Measurements from ENCODE around the gene OR52K2. TPM values are rescaled to one million over a fixed set of nuclear protein-coding genes. Genes with fewer than 3 reads are reported as not detected.
"Not testable (repeated sequence)": the region's sequence is repeated elsewhere in the genome, so short reads cannot be mapped to it uniquely, and the experiment has no call there.

Gene OR52K2
- polyA plus RNA-seq (2013, experiment 1 of 2): not detected
- polyA plus RNA-seq (2013, experiment 2 of 2): not detected

- Histone ChIP-seq H2BK15ac (ENCODE audit: low read depth, poor library complexity, severe bottlenecking) (no peak within 1 kb of the TSS), H3K9ac (ENCODE audit: low read length) (no peak within 1 kb of the TSS), H2BK12ac (ENCODE audit: low read length in 2 of 2) (no peak within 1 kb of the TSS), H3K4ac (ENCODE audit: low read depth in 1 of 2, low read length in 2 of 2) (no peak within 1 kb of the TSS), H3K18ac (ENCODE audit: low read depth in 1 of 2, low read length in 2 of 2) (no peak within 1 kb of the TSS), H2BK120ac (ENCODE audit: low read depth, low read length) (no peak within 1 kb of the TSS), H3K4me1 (ENCODE audit: control insufficient read depth, insufficient read depth, low read depth, low read length) (no peaks in the 10 kb centered on the region), H3K4me3 (ENCODE audit: insufficient read depth in 1 of 2, low read depth in 1 of 2, low read length in 2 of 2) (no peak within 1 kb of the TSS), H2BK5ac (ENCODE audit: low read depth, low read length, poor library complexity, severe bottlenecking) (no peak within 1 kb of the TSS), H2AK5ac (ENCODE audit: low read length, severe bottlenecking) (no peak within 1 kb of the TSS), H3K79me1 (replicated peaks; ENCODE audit: low read length, poor library complexity, severe bottlenecking) (no peaks in the 10 kb centered on the region), H4K8ac (ENCODE audit: low read length) (no peak within 1 kb of the TSS), H3K9me3 (ENCODE audit: control insufficient read depth, low read length) (peaks cover under 1% of the 10 kb centered on the region), H3K4me2 (ENCODE audit: low read length, poor library complexity, severe bottlenecking) (no peak within 1 kb of the TSS), H3K27me3 (ENCODE audit: control insufficient read depth in 1 of 2, insufficient read depth in 1 of 2, low read length in 2 of 2) (no peaks in the 10 kb centered on the region), H3K14ac (ENCODE audit: low read length in 2 of 2) (no peak within 1 kb of the TSS), H4K91ac (ENCODE audit: low read length) (no peak within 1 kb of the TSS), H3K36me3 (ENCODE audit: control insufficient read depth in 1 of 2, insufficient read depth in 2 of 2, low read depth in 1 of 2, low read length in 2 of 2) (no peaks in the 10 kb centered on the region), H3K23ac (ENCODE audit: low read length in 2 of 2) (no peak within 1 kb of the TSS), H3K27ac (ENCODE audit: low read length, poor library complexity, severe bottlenecking) (no peak within 1 kb of the TSS), H2AFZ (ENCODE audit: low read depth, low read length) (no peak within 1 kb of the TSS)
- DNase-seq: no peak
Measured at GRCh38 chr11:4448995-4449394, at the start of gene OR52K2. OR52K2 (plus strand) TSS chr11:4449295; CDS start chr11:4449340, 45 bp downstream.

GRCh38 chr11:4406206-4406605 is 42.9 kb upstream of the OR52K2 start:
- H3K18ac ChIP-seq (ENCODE audit: low read depth in 1 of 2, low read length in 2 of 2); H3K23ac ChIP-seq (ENCODE audit: low read length in 2 of 2); H2AFZ ChIP-seq (ENCODE audit: low read depth, low read length); H2BK12ac ChIP-seq (ENCODE audit: low read length in 2 of 2); H3K14ac ChIP-seq (ENCODE audit: low read length in 2 of 2); H3K4me3 ChIP-seq (ENCODE audit: insufficient read depth in 1 of 2, low read depth in 1 of 2, low read length in 2 of 2); H3K4me2 ChIP-seq (ENCODE audit: low read length, poor library complexity, severe bottlenecking); H3K4me1 ChIP-seq (ENCODE audit: control insufficient read depth, insufficient read depth, low read depth, low read length); H4K91ac ChIP-seq (ENCODE audit: low read length); H3K36me3 ChIP-seq (ENCODE audit: control insufficient read depth in 1 of 2, insufficient read depth in 2 of 2, low read depth in 1 of 2, low read length in 2 of 2); H4K8ac ChIP-seq (ENCODE audit: low read length); H3K4ac ChIP-seq (ENCODE audit: low read depth in 1 of 2, low read length in 2 of 2); H3K9ac ChIP-seq (ENCODE audit: low read length); H2BK120ac ChIP-seq (ENCODE audit: low read depth, low read length); H2BK5ac ChIP-seq (ENCODE audit: low read depth, low read length, poor library complexity, severe bottlenecking); H3K27ac ChIP-seq (ENCODE audit: low read length, poor library complexity, severe bottlenecking); DNase-seq; H2BK15ac ChIP-seq (ENCODE audit: low read depth, poor library complexity, severe bottlenecking); H3K9me3 ChIP-seq (ENCODE audit: control insufficient read depth, low read length); H2AK5ac ChIP-seq (ENCODE audit: low read length, severe bottlenecking); H3K27me3 ChIP-seq (ENCODE audit: control insufficient read depth in 1 of 2, insufficient read depth in 1 of 2, low read length in 2 of 2); H3K79me1 ChIP-seq (replicated peaks; ENCODE audit: low read length, poor library complexity, severe bottlenecking): not testable (repeated sequence)
- WGBS: 71% methylated on average over 2 of the region's 6 CpGs

GRCh38 chr11:4416306-4416705 is 32.8 kb upstream of the OR52K2 start:
- H3K4ac ChIP-seq (ENCODE audit: low read depth in 1 of 2, low read length in 2 of 2): no peak overlapping the region
- H3K27me3 ChIP-seq (ENCODE audit: control insufficient read depth in 1 of 2, insufficient read depth in 1 of 2, low read length in 2 of 2): no peaks in the 10 kb centered on the region
- H3K4me2 ChIP-seq (ENCODE audit: low read length, poor library complexity, severe bottlenecking): no peak overlapping the region
- DNase-seq: no peak
- H4K8ac ChIP-seq (ENCODE audit: low read length): no peak overlapping the region
- H3K36me3 ChIP-seq (ENCODE audit: control insufficient read depth in 1 of 2, insufficient read depth in 2 of 2, low read depth in 1 of 2, low read length in 2 of 2): no peaks in the 10 kb centered on the region
- no peaks in the 10 kb centered on the region for H3K79me1 ChIP-seq (replicated peaks; ENCODE audit: low read length, poor library complexity, severe bottlenecking)
- H3K9me3 ChIP-seq (ENCODE audit: control insufficient read depth, low read length): no peaks in the 10 kb centered on the region
- no peak overlapping the region for H3K9ac ChIP-seq (ENCODE audit: low read length)
- H2BK5ac ChIP-seq (ENCODE audit: low read depth, low read length, poor library complexity, severe bottlenecking): no peak overlapping the region
- H3K27ac ChIP-seq (ENCODE audit: low read length, poor library complexity, severe bottlenecking): no peak overlapping the region
- H2BK15ac ChIP-seq (ENCODE audit: low read depth, poor library complexity, severe bottlenecking): no peak overlapping the region
- H3K23ac ChIP-seq (ENCODE audit: low read length in 2 of 2): no peak overlapping the region
- H3K4me1 ChIP-seq (ENCODE audit: control insufficient read depth, insufficient read depth, low read depth, low read length): no peaks in the 10 kb centered on the region
- no peak overlapping the region for H2AK5ac ChIP-seq (ENCODE audit: low read length, severe bottlenecking)
- H3K14ac ChIP-seq (ENCODE audit: low read length in 2 of 2): no peak overlapping the region
- H4K91ac ChIP-seq (ENCODE audit: low read length): no peak overlapping the region
- H3K18ac ChIP-seq (ENCODE audit: low read depth in 1 of 2, low read length in 2 of 2): no peak overlapping the region
- 47% methylated on average over 1 of the region's 1 CpG for WGBS
- H2AFZ ChIP-seq (ENCODE audit: low read depth, low read length): no peak overlapping the region
- H2BK12ac ChIP-seq (ENCODE audit: low read length in 2 of 2): no peak overlapping the region
- no peak overlapping the region for H3K4me3 ChIP-seq (ENCODE audit: insufficient read depth in 1 of 2, low read depth in 1 of 2, low read length in 2 of 2)
- H2BK120ac ChIP-seq (ENCODE audit: low read depth, low read length): no peak overlapping the region

GRCh38 chr11:4416816-4417215 is 32.3 kb upstream of the OR52K2 start:
- no peak overlapping the region for H3K4me3 ChIP-seq (ENCODE audit: insufficient read depth in 1 of 2, low read depth in 1 of 2, low read length in 2 of 2)
- no peak overlapping the region for H3K9ac ChIP-seq (ENCODE audit: low read length)
- H2BK12ac ChIP-seq (ENCODE audit: low read length in 2 of 2): no peak overlapping the region
- 57% methylated on average over 1 of the region's 1 CpG for WGBS
- H2AFZ ChIP-seq (ENCODE audit: low read depth, low read length): no peak overlapping the region
- H4K8ac ChIP-seq (ENCODE audit: low read length): no peak overlapping the region
- no peak overlapping the region for H3K23ac ChIP-seq (ENCODE audit: low read length in 2 of 2)
- H2BK120ac ChIP-seq (ENCODE audit: low read depth, low read length): no peak overlapping the region
- H4K91ac ChIP-seq (ENCODE audit: low read length): no peak overlapping the region
- H3K36me3 ChIP-seq (ENCODE audit: control insufficient read depth in 1 of 2, insufficient read depth in 2 of 2, low read depth in 1 of 2, low read length in 2 of 2): no peaks in the 10 kb centered on the region
- H2BK15ac ChIP-seq (ENCODE audit: low read depth, poor library complexity, severe bottlenecking): no peak overlapping the region
- H2BK5ac ChIP-seq (ENCODE audit: low read depth, low read length, poor library complexity, severe bottlenecking): no peak overlapping the region
- no peaks in the 10 kb centered on the region for H3K4me1 ChIP-seq (ENCODE audit: control insufficient read depth, insufficient read depth, low read depth, low read length)
- H3K4me2 ChIP-seq (ENCODE audit: low read length, poor library complexity, severe bottlenecking): no peak overlapping the region
- no peak overlapping the region for H3K4ac ChIP-seq (ENCODE audit: low read depth in 1 of 2, low read length in 2 of 2)
- no peak overlapping the region for H3K18ac ChIP-seq (ENCODE audit: low read depth in 1 of 2, low read length in 2 of 2)
- no peak for DNase-seq
- no peaks in the 10 kb centered on the region for H3K9me3 ChIP-seq (ENCODE audit: control insufficient read depth, low read length)
- H3K79me1 ChIP-seq (replicated peaks; ENCODE audit: low read length, poor library complexity, severe bottlenecking): no peaks in the 10 kb centered on the region
- no peak overlapping the region for H2AK5ac ChIP-seq (ENCODE audit: low read length, severe bottlenecking)
- H3K27ac ChIP-seq (ENCODE audit: low read length, poor library complexity, severe bottlenecking): no peak overlapping the region
- H3K14ac ChIP-seq (ENCODE audit: low read length in 2 of 2): no peak overlapping the region
- no peaks in the 10 kb centered on the region for H3K27me3 ChIP-seq (ENCODE audit: control insufficient read depth in 1 of 2, insufficient read depth in 1 of 2, low read length in 2 of 2)

Measured in mesenchymal stem cell (in vitro differentiated cells and primary cell).